DMS79 treated with DMSO at 0.1 percent for 48 hours (cell line): ENCODE results near the gene HSPA6.
"Not testable (repeated sequence)": the region's sequence is repeated elsewhere in the genome, so short reads cannot be mapped to it uniquely, and the experiment has no call there.

Experiments
- DNase-seq: peaks from one replicate; lab custom pipeline; 2025; lab: John Stamatoyannopoulos, UW

Gene HSPA6

GRCh38 chr1:161523817-161524741 lies at the start of gene HSPA6:
HSPA6 (plus strand) TSS chr1:161524540; CDS start chr1:161524659, 119 bp downstream.
- peak; percentile 68 for DNase-seq

GRCh38 chr1:161477711-161478110 lies 46.6 kb upstream of the HSPA6 start:
- not testable (repeated sequence) for DNase-seq

GRCh38 chr1:161478985-161479384 lies 45.4 kb upstream of the HSPA6 start:
- no peak for DNase-seq

GRCh38 chr1:161480381-161481035 lies 43.8 kb upstream of the HSPA6 start:
- no peak for DNase-seq

- DNase-seq: no peak
Observed at GRCh38 chr1:161481624-161482392, 42.5 kb upstream of the HSPA6 start.

GRCh38 chr1:161482610-161483009 lies 41.7 kb upstream of the HSPA6 start:
- no peak for DNase-seq

GRCh38 chr1:161483361-161483760 lies 41.0 kb upstream of the HSPA6 start:
- no peak for DNase-seq

- no peak for DNase-seq
Observed at GRCh38 chr1:161484613-161485012, 39.7 kb upstream of the HSPA6 start.

- no peak for DNase-seq
Observed at GRCh38 chr1:161486806-161487741, 37.3 kb upstream of the HSPA6 start.

- no peak for DNase-seq
Observed at GRCh38 chr1:161491472-161491871, 32.9 kb upstream of the HSPA6 start.

GRCh38 chr1:161492827-161493226 lies 31.5 kb upstream of the HSPA6 start:
- DNase-seq: no peak

GRCh38 chr1:161494091-161494735 lies 30.1 kb upstream of the HSPA6 start:
- no peak for DNase-seq

- DNase-seq: no peak
Observed at GRCh38 chr1:161495490-161495889, 28.9 kb upstream of the HSPA6 start.

- no peak for DNase-seq
Observed at GRCh38 chr1:161497961-161498360, 26.4 kb upstream of the HSPA6 start.

GRCh38 chr1:161498646-161499045 lies 25.7 kb upstream of the HSPA6 start:
- DNase-seq: no peak

GRCh38 chr1:161499099-161500039 lies 25.0 kb upstream of the HSPA6 start:
- no peak for DNase-seq

GRCh38 chr1:161501234-161501633 lies 23.1 kb upstream of the HSPA6 start:
- DNase-seq: no peak

- no peak for DNase-seq
Observed at GRCh38 chr1:161502181-161502580, 22.2 kb upstream of the HSPA6 start.

GRCh38 chr1:161502641-161503393 lies 21.5 kb upstream of the HSPA6 start:
- DNase-seq: no peak
